ENCODE measurements around the gene EIF3F. TPM values are rescaled to one million over a fixed set of nuclear protein-coding genes. Genes with fewer than 3 reads are reported as not detected.

The EIF3F gene
- polyA plus RNA-seq, 1 donor from 2014 or later, result 266 TPM

GRCh38 chr11:8017894-8018483 is 30.9 kb downstream of the EIF3F start:
- peak overlapping the region; percentile 95 for H3K4me3 ChIP-seq (ENCODE audit: low read length)
- H3K9me3 ChIP-seq (ENCODE audit: low read length), result no peaks in the 10 kb centered on the region
- no peaks in the 10 kb centered on the region for H3K79me2 ChIP-seq (replicated peaks; ENCODE audit: insufficient read depth, low read length)
- no peaks in the 10 kb centered on the region for H3F3A ChIP-seq (ENCODE audit: insufficient read depth, low read length, poor library complexity, severe bottlenecking)
- no peak overlapping the region for H2AFZ ChIP-seq (ENCODE audit: low read depth, low read length)
- no peaks in the 10 kb centered on the region for H3K9me2 ChIP-seq (ENCODE audit: insufficient read depth, low read length)
- H3K27me3 ChIP-seq (ENCODE audit: insufficient read depth, low read depth, low read length), result peaks cover 16% of the 10 kb centered on the region
- no peak for TF ChIP-seq RAD21 (conservative IDR thresholded peaks at IDR 0.05)
- TF ChIP-seq CTCF (IDR thresholded peaks at IDR 0.05; ENCODE audit: poor library complexity, severe bottlenecking), result no peak
- TF ChIP-seq TAF1 (IDR thresholded peaks at IDR 0.05; ENCODE audit: low read depth), result no peak
- no peak for TF ChIP-seq EZH2 (IDR thresholded peaks at IDR 0.05; ENCODE audit: borderline replicate concordance, insufficient read depth, low read length, poor library complexity, severe bottlenecking)
- no peak for TF ChIP-seq POLR2AphosphoS5 (IDR thresholded peaks at IDR 0.05)
- H3K4me2 ChIP-seq (ENCODE audit: low read length), result no peak overlapping the region
- peak overlapping the region; percentile 91 for H3K9ac ChIP-seq (ENCODE audit: low read length)
- no peaks in the 10 kb centered on the region for H3K36me3 ChIP-seq (ENCODE audit: insufficient read depth, low read length)
- H4K20me1 ChIP-seq (ENCODE audit: insufficient read depth), result no peaks in the 10 kb centered on the region
- peak overlapping the region; percentile 68 for H3K27ac ChIP-seq (ENCODE audit: low read length)

GRCh38 chr11:8018484-8019313 is 31.6 kb downstream of the EIF3F start:
- H3K9ac ChIP-seq (ENCODE audit: low read length), result peak overlapping the region; percentile 91
- no peaks in the 10 kb centered on the region for H3K79me2 ChIP-seq (replicated peaks; ENCODE audit: insufficient read depth, low read length)
- TF ChIP-seq MXI1 (conservative IDR thresholded peaks at IDR 0.05; ENCODE audit: poor library complexity, severe bottlenecking) (peak; percentile 89), CTCF (IDR thresholded peaks at IDR 0.05; ENCODE audit: poor library complexity, severe bottlenecking) (peak; percentile 18), RAD21 (conservative IDR thresholded peaks at IDR 0.05) (peak; percentile 28), TAF1 (IDR thresholded peaks at IDR 0.05; ENCODE audit: low read depth) (no peak), SMC3 (conservative IDR thresholded peaks at IDR 0.05; ENCODE audit: poor library complexity) (peak; percentile 46), EZH2 (IDR thresholded peaks at IDR 0.05; ENCODE audit: borderline replicate concordance, insufficient read depth, low read length, poor library complexity, severe bottlenecking) (no peak), REST (IDR thresholded peaks at IDR 0.05; ENCODE audit: borderline replicate concordance) (no peak), POLR2AphosphoS5 (IDR thresholded peaks at IDR 0.05) (no peak), EP300 (conservative IDR thresholded peaks at IDR 0.05; ENCODE audit: poor library complexity, severe bottlenecking) (peak; percentile 74)
- no peaks in the 10 kb centered on the region for H4K20me1 ChIP-seq (ENCODE audit: insufficient read depth)
- H3K9me2 ChIP-seq (ENCODE audit: insufficient read depth, low read length), result no peaks in the 10 kb centered on the region
- H3K36me3 ChIP-seq (ENCODE audit: insufficient read depth, low read length), result no peaks in the 10 kb centered on the region
- H3K27me3 ChIP-seq (ENCODE audit: insufficient read depth, low read depth, low read length), result peaks cover 16% of the 10 kb centered on the region
- H3K27ac ChIP-seq (ENCODE audit: low read length), result peak overlapping the region; percentile 68
- peak overlapping the region; percentile 95 for H3K4me3 ChIP-seq (ENCODE audit: low read length)
- no peaks in the 10 kb centered on the region for H3F3A ChIP-seq (ENCODE audit: insufficient read depth, low read length, poor library complexity, severe bottlenecking)
- H3K9me3 ChIP-seq (ENCODE audit: low read length), result no peaks in the 10 kb centered on the region
- H2AFZ ChIP-seq (ENCODE audit: low read depth, low read length), result peak overlapping the region; percentile 69
- H3K4me2 ChIP-seq (ENCODE audit: low read length), result peak overlapping the region; percentile 48

All from neural cell (in vitro differentiated cells).